Cerebellar cortex (tissue), 1 donor: ENCODE data around the gene DHODH.

ENCODE experiments used
- DNase-seq: peaks from one replicate; pipeline ENCODE4 v3.0.0-alpha.2; 2015; ENCODE audit warnings: low spot score

The DHODH gene

GRCh38 chr16:72013888-72014581, 5.5 kb downstream of the DHODH start:
- no peak for DNase-seq

- DNase-seq = no peak
Observed at GRCh38 chr16:72014675-72015074, 6.1 kb downstream of the DHODH start.

- DNase-seq = no peak
Observed at GRCh38 chr16:72015124-72015523, 6.6 kb downstream of the DHODH start.

DNA sequence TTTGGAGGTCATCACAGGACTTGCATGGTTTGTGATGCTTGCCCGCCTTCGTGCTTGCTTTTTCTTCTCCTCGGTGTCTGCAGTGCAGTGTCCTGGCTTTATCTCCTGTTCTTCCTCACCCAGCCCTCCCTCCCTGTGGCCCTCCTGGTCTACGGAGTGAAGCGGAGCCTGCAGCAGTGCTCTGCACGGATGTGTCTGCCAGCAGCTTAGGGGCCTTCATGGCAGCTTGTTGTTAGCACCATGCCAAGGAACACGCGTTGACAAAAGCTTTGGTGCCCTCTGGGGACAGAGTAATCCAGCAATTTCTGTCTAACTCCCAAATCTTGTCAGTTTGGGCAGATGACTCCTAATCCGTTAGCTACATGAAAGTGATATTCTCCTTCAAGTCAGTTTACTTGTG, 9.9 kb downstream of the DHODH start:
- no peak for DNase-seq

DNA sequence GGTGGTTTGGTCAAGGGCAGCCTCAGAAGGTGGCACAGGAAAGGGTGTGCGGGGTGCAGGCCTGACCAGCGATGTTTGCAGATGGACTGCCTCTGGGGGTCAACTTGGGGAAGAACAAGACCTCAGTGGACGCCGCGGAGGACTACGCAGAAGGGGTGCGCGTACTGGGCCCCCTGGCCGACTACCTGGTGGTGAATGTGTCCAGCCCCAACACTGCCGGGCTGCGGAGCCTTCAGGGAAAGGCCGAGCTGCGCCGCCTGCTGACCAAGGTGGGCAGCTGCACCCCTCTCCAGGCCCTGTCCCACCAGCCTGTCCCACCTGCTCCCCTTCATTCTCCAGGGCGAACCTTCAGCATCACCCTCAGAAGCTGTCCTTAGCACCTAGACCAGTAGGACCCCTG, 12.5 kb downstream of the DHODH start:
- DNase-seq = no peak

- DNase-seq = no peak
Observed at GRCh38 chr16:72022127-72022526, 13.6 kb downstream of the DHODH start.

GRCh38 chr16:72023962-72024361, 15.4 kb downstream of the DHODH start:
- DNase-seq = no peak

DNA sequence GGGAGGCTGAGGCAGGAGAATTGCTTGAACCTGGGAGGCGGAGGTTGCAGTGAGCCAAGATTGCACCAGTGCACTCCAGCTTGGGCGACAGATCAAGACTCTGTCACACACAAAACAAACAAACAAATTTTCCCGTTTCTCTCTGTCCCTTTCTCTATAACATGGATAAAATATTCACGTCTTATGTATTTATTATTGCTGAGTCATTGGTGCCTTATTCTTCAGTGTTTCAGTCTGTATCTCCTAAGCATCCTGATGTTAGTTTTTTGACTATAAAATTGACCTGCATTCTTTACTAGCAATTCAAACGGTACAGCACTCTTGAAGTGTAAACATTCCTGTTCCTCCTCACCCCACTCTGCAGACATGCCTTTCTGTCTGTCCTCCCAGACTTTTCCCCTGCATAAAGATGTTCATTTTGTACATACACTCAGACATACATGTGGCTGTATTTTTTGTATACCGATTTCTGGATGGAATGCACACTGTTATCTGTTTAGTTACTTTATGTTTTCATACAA, 16.4 kb downstream of the DHODH start:
- DNase-seq = no peak

- no peak for DNase-seq
Observed at GRCh38 chr16:72025404-72026114, 17.0 kb downstream of the DHODH start.

- no peak for DNase-seq
Observed at GRCh38 chr16:72027669-72028378, 19.3 kb downstream of the DHODH start.

DNA sequence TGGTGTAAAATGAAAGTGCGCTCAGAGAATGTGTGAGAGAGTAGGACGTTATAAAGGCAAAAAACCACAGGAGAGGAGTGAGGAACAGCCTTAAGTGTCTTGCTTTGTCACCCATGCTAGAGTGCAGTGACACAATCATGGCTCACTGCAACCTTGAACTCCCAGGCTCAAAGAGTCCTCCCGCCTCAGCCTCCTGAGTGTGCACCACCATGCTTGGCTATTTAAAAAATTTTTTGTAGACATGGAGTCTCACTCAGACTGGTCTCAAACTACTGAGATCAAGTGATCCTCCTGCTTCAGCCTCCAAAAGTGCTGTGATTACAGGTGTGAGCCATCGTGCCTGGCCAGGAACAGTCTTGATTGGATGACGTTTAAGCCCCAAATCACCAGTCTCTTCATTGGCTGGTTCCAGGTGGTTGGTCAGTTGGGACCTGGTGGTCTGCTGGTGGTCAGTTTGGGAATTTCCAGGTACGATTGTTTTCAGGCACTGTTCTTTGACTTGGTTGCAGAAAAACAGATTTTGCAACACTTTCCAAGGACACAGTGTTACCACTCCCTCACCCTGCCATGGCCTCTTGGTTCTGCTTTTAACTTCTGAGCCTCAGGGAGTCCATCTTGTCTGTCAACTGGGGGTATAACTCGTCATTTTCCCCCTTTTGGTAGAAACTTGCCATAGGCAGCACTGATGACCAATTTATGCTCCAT, 21.2 kb downstream of the DHODH start:
- no peak for DNase-seq

GRCh38 chr16:72033437-72033836, 24.9 kb downstream of the DHODH start:
- DNase-seq = no peak

- DNase-seq = no peak
Observed at GRCh38 chr16:72036098-72036497, 27.6 kb downstream of the DHODH start.

DNA sequence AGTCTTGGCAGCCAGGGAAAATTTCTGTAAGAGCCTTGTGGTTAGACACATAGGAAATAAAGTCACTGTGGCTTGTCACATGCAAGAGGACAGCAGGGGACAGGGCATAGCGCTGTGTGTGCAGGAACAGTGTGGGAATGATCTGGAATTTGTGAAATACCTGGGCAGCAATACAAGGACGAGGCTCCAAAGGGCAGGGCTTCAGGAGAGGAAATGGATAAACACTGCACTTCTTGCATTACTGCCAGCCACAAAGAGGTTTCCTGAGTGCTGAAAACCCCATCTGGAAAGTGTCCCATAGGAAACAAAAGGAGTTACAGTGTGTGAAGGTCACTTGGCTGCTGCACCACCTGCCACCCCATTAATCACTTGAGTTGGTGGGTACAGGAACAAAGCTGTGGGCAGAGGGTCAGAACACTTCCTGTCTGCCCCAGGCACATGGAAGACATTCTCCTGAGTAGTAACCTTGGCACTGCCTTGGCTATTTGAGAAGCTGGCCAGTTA, 33.7 kb downstream of the DHODH start:
- no peak for DNase-seq

DNA sequence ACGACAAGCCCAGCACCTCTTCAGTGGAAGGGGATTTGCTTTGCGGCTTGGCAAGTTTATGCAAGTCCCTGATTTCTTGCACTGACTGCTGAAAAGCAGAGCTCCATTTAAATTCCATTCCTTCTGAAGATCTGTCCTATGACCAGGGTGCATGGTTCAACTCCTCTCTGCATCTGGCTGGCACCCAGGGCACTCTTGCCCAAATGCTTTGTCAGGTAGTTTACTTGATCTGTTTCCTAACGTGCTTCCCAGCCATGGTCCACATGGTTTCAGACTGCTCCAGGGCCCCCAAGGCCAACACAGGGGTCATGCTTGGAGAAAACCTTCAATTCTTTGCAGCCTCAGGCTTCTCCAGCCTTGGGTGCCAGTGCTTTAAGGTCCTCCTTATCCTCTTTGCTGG, 34.5 kb downstream of the DHODH start:
- DNase-seq = no peak

GRCh38 chr16:72043539-72043938, 35.0 kb downstream of the DHODH start:
- no peak for DNase-seq

GRCh38 chr16:72044296-72044695, 35.8 kb downstream of the DHODH start:
- DNase-seq = no peak

DNA sequence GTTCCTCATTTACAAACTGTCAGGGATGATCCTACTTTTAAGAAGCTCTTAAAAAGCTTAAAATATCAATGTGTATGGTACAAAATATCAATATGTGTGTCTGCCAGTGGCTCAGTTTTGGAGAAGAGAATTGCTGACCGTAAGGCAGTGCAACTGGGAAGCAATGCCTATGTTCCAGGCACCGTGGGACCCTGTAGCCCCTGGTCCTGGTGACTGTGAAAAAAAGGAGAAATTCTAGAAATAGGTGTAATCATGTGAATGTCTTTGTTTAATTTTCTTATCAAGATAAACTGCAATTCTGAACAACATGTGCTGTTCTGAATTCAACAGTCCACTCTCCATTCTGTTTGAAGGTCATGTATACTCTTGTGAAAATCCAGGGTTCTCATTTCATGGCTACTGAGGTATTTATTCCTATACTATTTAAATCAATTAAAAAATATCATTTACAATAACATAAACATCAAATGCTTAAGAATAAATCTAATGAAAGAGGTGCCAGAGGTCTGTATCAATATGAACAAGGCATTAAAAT, 36.3 kb downstream of the DHODH start:
- no peak for DNase-seq

DNA sequence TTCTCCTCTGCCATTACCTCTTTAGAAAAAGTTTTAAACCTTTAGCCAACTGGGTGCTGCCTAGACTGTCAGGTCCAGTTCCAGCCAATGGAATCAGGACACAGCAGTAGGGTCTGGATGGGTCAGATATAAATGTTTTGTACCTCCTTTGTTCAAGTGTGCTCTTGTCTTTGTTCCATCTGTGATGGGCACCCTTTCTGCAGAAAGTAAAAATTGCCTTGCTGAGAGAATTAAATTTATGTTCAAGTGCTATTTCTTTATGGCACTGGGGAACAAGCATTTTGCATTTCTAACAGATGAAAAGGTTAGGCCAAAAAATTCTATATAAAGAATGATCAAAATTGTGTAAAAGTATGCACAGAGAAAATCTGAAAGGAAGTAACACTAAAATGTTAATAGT, 40.6 kb downstream of the DHODH start:
- no peak for DNase-seq

DNA sequence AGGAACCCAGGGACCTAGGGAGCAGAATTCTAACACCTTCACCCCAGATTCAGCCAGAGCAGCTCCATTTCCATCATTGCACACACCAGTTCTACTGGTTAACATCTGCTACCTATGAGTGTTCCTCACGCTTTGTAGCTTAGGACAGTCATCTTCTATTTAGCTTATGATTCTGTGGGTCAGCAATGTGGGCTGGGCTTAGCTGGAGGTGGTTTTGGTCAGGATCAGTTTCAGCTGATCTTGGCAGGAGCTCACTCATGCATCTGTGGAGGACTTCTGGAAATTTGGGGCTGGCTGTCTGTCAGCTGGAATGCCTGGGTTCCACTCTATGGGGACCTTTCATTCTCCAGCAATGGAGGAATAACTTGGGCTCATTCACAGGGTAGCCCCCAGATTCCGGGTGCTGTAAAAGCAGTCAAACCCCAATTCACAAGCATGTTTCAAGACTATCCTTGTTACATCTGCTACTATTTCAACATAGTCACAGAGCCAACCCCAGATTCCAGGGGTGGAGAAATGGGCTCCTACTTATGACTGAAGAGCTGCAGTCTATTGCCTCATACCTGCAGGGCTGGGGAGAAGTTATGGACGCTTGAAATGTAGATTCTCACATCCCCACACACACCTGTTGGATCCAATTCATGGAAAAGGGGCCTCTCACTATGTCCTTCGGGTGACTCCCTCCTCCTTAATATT, 42.4 kb downstream of the DHODH start:
- DNase-seq = no peak

- no peak for DNase-seq
Observed at GRCh38 chr16:72051818-72052217, 43.3 kb downstream of the DHODH start.
